HPDE6-E6E7 (cell line): ENCODE measurements around the gene NADK2.

Experiments used
- DNase-seq: peaks from one replicate; pipeline ENCODE4 v3.0.0; 2011; ENCODE audit warnings: missing footprints; ENCODE audit errors: extremely low spot score

NADK2 gene

DNA sequence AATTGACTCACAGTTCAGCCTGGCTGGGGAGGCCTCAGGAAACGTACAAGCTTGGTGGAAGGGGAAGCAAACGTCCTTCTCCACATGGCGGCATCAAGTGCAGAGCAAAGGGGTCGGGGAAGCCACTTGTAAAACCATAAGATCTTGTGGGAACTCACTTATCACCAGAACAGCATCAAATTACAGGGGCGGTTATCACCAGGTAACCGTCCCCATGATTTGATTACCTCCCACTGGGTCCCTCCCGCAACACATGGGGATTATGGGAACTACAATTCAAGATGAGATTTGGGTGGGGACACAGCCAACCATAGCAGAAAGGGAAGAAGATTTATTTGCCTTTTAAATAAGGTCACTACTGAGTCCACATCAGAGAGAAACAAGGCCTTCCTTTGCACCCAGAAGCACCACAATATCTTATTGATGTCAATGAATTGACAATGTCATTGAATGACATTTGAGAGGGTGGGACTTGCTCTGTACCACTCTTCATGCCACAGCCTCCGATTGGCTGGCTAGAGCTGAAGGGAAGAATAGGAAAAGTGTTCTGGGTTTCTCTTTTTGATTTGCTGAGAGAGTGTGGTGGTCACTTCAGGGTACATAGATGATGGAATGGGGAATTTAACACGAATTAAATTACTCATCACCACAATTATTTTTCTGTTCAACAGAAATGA lies 78.8 kb downstream of the NADK2 start:
- no peak for DNase-seq

DNA sequence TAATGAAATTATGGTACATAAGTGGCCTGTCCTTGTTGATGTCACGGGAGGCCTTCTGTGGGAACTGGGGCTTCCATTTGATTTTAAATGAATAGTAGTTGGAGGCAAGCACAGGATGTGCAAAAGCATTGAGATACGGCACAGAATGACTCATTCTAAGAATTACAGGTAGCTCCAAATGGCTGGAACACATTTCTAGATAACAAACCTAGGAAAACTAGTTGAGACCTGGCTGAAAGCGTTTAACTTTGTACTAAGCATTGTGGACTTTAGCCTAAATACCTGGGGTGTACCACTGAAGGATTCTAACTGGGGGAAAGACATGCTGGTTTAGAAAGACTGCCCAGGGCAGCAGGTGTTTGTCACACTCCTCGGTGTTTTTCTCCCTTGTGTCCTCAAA lies 80.4 kb downstream of the NADK2 start:
- DNase-seq: no peak

DNA sequence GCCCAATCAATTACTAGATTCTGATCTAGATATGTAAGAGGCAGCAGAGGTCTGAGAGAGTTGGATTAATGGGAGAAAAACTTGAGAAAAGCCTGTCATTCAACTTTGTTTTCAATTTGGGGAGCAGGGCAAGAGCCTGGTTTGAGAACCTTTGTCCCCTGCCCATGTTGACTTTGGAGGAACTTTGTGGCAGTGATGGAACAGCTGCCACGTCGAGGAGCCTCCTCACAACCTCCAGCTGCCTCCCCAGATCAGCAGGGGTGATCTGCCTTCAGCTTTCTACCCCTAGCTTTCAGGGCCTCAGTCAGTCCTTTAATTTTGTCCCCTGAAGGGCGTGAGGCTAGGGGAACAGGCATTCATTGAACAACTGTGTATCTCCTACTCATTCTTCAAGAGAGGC lies 81.1 kb downstream of the NADK2 start:
- no peak for DNase-seq

DNA sequence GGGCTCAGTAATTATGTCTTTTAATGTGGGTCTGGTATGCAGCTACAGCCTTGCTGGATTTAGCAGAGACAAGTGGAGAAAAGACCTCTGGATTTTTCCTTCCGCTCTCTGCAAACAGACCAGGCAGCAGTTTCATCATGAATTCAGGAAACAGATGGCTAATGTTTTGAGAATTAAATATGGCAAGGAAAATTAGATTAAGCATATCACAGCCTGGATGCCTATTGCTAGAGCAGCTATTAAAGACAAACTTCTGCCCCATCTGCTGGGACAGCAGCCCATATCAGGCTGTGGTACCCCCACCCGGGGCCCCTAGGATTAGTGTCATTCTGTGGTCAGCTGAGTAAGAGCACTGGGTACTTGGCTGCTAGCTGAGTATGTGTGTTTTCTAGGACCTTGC lies 83.6 kb downstream of the NADK2 start:
- no peak for DNase-seq

DNA sequence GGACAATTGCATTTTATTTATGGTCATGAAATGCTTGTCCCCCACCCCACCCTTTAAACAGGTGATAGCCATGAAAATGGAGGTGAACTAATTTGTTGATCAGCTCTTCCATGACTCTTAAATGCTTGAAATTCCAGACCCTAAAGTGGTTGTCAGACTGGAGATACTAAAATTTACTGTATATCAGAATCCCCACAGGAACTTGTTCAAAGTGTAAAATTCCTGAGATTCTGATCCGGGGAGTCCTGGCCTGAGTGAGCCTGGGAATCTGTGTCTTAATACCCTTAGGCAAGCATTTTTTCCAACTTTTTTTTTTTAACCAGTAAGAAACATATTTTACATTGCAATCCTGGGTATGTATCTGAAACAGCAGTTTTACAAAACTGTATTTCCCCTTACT lies 85.1 kb downstream of the NADK2 start:
- no peak for DNase-seq

DNA sequence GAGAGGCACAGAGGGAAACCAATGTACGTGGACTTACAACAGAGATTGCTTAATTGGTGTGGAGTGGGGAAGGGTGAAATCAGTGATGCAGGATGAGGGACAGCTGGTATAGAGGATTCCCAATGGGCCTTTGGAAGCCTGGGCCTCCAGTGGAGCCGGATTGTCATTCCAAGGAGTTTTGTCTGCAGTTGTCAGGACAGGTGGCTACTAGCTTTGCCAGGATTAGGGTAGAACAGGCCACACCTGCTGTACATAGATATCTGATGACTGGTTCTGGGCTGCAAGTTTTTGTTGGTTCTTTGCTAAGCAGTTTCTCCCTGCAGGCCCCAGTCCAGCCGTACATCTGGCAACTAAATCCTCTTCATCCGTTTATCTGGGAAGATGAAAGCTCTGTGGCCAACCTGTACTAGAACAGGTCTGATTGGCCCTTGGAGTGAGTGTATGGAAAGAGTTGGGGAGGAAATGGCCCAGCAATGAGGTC lies 85.6 kb downstream of the NADK2 start:
- DNase-seq: peak; percentile 79

DNA sequence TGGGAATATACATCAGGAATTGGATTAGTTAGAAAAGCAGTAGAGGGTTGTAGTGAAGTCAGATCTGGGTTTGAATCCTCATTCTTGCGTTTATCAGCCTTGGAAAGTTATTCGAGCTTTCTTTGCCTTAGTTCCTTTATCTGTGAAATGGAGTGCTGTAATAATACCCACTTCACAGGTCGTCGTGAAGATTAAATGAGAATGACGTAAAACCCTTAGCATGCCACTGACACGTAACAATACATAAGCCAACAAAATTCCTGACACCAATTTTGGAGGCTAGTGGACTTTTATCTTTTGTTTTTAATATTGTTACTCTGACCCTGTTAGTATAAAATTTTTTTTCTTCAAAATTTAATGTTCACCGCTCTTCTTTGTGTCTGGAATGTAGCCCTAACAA lies 86.4 kb downstream of the NADK2 start:
- DNase-seq: no peak

DNA sequence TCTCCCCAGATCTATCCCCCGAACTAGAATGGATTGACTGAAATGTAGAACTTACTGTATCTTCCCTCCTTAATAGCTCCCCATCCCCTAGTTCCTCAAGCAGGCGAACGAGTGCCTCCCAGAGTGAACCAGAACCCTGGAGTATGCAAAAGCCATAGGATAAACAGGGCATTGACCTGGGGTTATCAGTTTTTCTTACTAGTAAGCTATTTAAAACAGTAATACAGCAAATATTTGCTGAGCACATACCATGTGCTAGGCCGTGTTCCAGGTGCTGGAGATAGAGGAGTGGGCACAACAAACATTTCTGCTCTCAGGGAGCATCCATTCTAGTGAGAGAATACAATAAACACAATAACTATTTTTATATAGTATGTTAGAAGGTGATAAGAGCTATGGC lies 88.0 kb downstream of the NADK2 start:
- DNase-seq: no peak

DNA sequence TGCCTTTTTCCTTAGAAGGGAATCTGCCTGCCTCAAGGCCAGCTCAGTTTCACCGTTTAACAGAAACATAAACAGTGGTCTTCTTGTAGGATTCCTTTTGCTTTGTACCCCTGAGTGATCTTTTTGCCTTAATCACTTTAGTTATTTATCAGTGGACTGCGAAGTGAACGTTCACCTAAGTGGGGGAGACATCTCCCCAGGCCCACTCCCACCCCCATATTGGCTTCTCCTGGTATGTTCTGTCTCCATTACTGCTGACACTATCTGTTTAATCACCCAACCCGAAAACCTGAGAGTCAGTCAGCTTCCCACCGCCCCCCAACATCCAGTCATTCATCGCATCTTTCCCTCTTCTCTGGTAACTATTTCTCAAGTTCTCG lies 88.4 kb downstream of the NADK2 start:
- no peak for DNase-seq

DNA sequence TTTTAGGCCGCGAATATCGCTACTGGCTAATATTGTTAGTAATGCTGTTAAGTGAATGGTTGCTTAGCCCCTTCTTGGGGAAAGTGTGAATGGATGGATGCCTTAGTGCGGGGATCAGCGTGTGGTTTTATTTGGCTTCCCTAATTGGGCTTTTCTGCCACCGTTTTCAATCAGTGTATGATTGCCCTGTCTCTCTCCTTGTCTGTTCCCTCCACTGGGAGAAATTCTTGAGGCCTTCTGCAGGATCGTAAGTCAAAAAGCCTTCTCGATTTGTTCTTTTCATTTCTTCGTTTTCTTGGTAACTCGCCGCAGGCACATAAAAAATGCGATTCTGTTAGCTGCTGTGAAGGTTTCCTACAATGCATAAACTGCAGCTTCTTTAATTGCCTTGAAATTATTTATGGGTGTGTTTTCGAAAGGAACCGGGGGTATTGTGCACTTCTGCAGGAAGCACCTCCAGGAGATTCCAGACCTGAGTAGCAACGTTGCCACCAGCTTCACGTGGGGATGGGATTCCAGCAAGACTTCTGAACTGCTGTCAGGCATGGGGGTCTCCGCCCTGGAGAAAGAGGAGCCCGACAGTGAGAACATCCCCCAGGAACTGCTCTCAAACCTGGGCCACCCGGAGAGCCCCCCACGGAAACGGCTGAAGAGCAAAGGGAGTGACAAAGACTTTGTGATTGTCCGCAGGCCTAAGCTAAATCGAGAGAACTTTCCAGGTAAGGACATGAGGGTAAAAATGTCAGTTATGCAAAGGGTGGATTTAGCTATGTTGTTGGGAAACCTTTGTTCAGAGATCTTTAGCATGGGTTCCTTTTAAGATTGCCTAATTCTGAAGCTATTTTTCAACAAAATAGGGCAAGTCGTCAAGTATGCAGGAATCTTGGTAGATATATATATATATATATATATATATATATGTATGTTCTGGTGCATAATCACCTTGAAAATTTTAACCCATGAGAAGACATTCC lies 89.1 kb downstream of the NADK2 start:
- DNase-seq: no peak

DNA sequence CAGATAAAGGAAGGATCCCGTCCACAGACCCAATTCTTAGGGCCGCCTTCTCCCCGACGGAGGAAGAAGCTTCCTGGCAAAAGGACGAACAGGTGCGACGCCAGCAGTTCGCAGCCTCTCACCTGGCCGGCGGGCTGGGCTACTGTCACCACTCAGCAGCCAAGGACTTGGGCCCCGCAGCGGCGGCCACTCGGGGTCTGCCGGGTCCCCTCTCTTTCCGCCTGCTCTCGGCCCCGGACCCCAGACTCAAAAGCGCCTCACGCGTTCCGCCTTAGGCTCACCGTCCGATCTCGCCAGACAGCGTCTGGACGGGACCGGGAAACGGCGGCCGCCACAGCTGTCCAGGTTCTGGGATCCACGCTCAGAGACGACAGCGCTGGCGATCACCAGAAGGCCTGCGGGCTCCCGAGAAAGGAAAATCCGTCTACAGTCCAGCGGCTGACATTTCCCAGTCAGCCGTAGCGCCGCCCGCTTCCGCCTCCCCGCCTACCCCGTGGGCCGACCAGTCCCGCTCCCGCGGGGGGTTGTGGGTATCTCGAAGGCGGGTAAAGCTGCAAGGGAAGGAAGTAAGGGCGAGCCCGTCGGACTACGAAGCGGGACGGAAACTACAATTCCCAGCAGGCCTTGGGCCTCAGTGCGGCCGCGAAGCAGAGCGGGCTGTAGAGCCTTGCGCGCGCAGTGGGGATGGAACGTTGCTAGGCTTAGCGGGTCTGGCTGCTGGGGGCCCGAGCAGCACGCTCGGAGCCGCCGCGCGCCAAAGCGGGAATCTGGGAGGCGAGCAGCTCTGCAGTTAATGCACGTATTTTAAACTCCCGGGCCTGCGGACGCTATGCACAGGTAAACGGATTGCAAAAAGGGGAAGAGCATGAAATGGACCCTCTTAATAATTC lies 90.0 kb downstream of the NADK2 start, which contains the start of the genes LMBRD2 and SKP2:
Gene LMBRD2, minus strand, starts transcription at position 454 of the 890 bp plus-strand sequence. CDS start 8,538 bp downstream, outside the sequence.
Gene SKP2, plus strand, starts transcription at position 678 of the 890 bp plus-strand sequence. Its CDS starts 152 bp downstream, at position 830.
- DNase-seq: peak; percentile 93

DNA sequence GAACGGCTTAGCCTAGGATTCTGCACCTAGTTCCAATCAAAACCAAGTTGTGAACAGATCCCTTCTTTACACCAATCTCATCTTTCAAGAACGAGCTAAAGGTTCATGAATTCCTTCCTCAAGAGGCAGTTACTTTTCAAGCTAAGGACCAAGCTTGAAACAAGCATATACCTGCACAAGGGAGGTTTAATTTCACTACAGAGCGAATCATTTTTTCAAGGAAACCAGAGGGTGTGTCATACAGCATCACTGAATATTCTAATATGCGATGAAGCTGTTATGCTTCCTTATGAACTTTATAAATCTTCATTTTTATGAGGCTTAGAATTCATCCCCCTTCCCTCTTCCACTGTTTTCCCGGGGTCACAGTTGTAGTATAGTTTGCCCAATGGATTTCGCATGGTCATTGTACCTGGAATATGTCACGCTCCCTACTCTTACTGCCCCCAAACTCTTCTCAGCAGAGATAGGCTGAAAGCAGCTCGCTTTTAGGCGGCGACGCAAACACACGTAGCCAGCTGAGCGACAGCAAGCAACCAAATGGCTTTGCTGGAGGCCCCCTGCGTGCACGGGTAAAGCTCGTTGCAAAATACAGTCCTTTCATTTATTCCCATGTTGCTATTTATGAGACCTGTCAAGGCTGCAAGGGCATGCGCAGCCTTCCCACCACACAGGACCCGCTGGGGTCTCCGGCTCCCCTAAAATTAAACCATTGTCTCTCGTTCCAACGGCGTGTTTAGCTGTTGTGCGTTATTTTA lies 90.9 kb downstream of the NADK2 start:
- peak; percentile 37 for DNase-seq

DNA sequence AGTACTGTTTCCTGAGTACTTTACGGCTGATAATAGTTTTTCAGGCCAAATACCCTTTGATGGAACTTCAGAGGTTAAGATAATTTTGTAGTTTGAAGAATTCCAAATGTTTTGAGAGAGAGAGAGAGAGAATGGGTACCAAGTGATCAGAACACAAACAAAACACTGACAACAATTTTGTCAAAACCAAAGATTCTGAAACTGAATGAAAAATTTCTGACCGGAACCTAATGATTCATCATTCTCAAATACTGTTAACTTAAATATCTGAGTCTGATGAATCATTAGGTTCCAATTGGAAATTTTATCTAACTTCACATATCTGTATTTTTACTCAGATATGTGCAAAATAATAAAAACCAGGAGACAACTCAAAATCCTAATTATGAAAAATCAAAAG lies 94.0 kb downstream of the NADK2 start:
- DNase-seq: no peak

DNA sequence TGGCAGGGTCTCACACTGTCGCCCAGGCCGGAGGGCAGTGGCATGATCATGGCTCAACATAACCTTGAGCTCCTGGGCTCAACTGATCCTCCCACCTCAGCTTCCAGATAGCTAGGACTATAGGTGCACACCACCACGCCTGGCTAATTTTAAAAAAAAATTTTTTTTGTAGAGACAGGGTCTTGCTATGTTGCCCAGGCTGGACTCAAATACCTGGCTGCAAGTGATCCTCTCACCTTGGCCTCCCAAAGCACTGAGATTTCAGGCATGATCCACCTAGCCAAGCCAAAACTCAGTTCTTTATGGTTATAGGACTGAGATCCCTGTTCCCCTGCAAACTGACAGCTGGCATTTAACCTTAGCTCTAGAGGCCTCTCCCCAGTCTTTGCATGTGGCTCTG lies 95.3 kb downstream of the NADK2 start:
- no peak for DNase-seq

DNA sequence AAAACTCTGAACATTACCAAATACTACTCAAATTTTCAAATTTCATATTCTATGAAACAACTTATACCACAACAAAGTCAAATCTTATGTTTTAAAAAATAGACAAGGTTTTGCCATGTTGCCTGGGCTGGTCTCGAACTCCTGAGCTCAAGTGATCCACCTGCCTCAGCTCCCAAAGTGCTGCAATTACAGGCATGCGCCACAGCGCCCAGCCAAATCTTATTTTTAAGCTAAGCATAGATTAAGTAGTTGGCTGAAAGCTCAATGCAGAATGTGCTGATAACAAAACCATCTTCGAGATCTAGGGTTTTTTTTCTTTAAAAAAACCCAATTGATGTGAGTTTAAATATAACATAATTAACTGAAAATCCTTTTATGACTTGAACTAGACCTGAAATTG lies 96.4 kb downstream of the NADK2 start:
- DNase-seq: no peak
